CD4-positive, alpha-beta memory T cell (primary cell): ENCODE results near the gene LMTK2. TPM values are rescaled to one million over a fixed set of nuclear protein-coding genes. Genes with fewer than 3 reads are reported as not detected.
A peak's percentile ranks its signal among the peaks of the same experiment; 100 is the strongest.

ENCODE experiments used
- CTCF ChIA-PET: fragments of 350-600 bp; sonication (Branson Sonifier 250); formaldehyde crosslinking; loops from one replicate; lab custom pipeline; 2021; ENCODE audit warnings: inconsistent platforms; ENCODE audit not compliant: partially characterized antibody; lab: Charles Lee
- POLR2A ChIA-PET: fragments of 350-600 bp; sonication (Branson Sonifier 250); formaldehyde crosslinking; loops from one replicate; lab custom pipeline; 2021; ENCODE audit not compliant: partially characterized antibody; lab: Charles Lee
- DNase-seq, 5 donors: peaks; one replicate each; pipeline versions ENCODE4 v3.0.0 to v3.0.0-alpha.2; 2020 to 2022; ENCODE audit warnings: mixed read lengths in 1 of 5
- H3K27ac ChIP-seq: one replicate; pipeline ENCODE4 v1.7.0; 2013; ENCODE audit warnings: low read depth, low read length
- H3K27me3 ChIP-seq: 2 replicates; pipeline ENCODE4 v1.7.0; 2013; ENCODE audit warnings: mild to moderate bottlenecking, low read length, moderate library complexity; ENCODE audit not compliant: insufficient read depth
- H3K36me3 ChIP-seq: 2 replicates; pipeline ENCODE4 v1.7.0; 2013; ENCODE audit warnings: mild to moderate bottlenecking, low read length, moderate library complexity; ENCODE audit not compliant: insufficient read depth
- H3K4me1 ChIP-seq: 2 replicates; pipeline ENCODE4 v1.7.0; 2013; ENCODE audit warnings: mild to moderate bottlenecking, low read length, moderate library complexity; ENCODE audit not compliant: insufficient read depth
- H3K4me3 ChIP-seq, 2 donors: one replicate each; pipeline ENCODE4 v1.7.0; 2013; ENCODE audit warnings: low read length in 2 of 2, mild to moderate bottlenecking in 1 of 2
- H3K9me3 ChIP-seq, 2 donors: one replicate each; pipeline ENCODE4 v1.7.0; 2013; ENCODE audit warnings: low read length in 2 of 2, control low read depth in 1 of 2; ENCODE audit not compliant: control insufficient read depth in 1 of 2
- H3K27ac Mint-ChIP-seq, 7 donors: one replicate each; pipeline ENCODE4 v1.8.0; 2020 to 2021; ENCODE audit warnings: mixed read lengths in 7 of 7, mild to moderate bottlenecking in 6 of 7, inconsistent platforms in 3 of 7, moderate library complexity in 3 of 7
- H3K27me3 Mint-ChIP-seq, 2 donors: one replicate each; pipeline ENCODE4 v1.8.0; 2020 to 2021; ENCODE audit warnings: mixed read lengths in 2 of 2
- H3K36me3 Mint-ChIP-seq, 2 donors: one replicate each; pipeline ENCODE4 v1.8.0; 2020 to 2021; ENCODE audit warnings: mixed read lengths in 2 of 2, inconsistent platforms in 1 of 2, mild to moderate bottlenecking in 1 of 2
- H3K4me1 Mint-ChIP-seq, 4 donors: one replicate each; pipeline ENCODE4 v1.8.0; 2020 to 2021; ENCODE audit warnings: mixed read lengths in 4 of 4, mild to moderate bottlenecking in 1 of 4
- H3K4me3 Mint-ChIP-seq, 8 donors: one replicate each; pipeline ENCODE4 v1.8.0; 2020 to 2021; ENCODE audit warnings: mixed read lengths in 8 of 8, mild to moderate bottlenecking in 7 of 8, moderate library complexity in 6 of 8, inconsistent platforms in 3 of 8
- H3K9me3 Mint-ChIP-seq, 8 donors: one replicate each; pipeline ENCODE4 v1.8.0; 2020 to 2021; ENCODE audit warnings: mixed read lengths in 8 of 8, mild to moderate bottlenecking in 5 of 8, inconsistent platforms in 3 of 8, moderate library complexity in 1 of 8
- intact Hi-C: fragments of 100-400 bp; cut with micrococcal nuclease; formaldehyde crosslinking; loops from one replicate; pipeline ENCODE4 v1.15.1; 2023
- polyA plus RNA-seq, 2 donors: library from polyadenylated mRNA; unstranded; fragments of 300-500 nt; fragmentation: Illumina TruSeq; gene quantifications; one replicate each; pipeline ENCODE4 v1.2.3, GENCODE V29; 2021
- total RNA-seq, 2 experiments: library from RNA; stranded (reverse); gene quantifications; one replicate each; pipeline ENCODE4 v1.2.3, GENCODE V29; 2021

LMTK2 gene
- total and polyA plus RNA-seq, 4 experiments from 2014 or later, result 0.76 to 26.6 (median 13.7) TPM

DNA sequence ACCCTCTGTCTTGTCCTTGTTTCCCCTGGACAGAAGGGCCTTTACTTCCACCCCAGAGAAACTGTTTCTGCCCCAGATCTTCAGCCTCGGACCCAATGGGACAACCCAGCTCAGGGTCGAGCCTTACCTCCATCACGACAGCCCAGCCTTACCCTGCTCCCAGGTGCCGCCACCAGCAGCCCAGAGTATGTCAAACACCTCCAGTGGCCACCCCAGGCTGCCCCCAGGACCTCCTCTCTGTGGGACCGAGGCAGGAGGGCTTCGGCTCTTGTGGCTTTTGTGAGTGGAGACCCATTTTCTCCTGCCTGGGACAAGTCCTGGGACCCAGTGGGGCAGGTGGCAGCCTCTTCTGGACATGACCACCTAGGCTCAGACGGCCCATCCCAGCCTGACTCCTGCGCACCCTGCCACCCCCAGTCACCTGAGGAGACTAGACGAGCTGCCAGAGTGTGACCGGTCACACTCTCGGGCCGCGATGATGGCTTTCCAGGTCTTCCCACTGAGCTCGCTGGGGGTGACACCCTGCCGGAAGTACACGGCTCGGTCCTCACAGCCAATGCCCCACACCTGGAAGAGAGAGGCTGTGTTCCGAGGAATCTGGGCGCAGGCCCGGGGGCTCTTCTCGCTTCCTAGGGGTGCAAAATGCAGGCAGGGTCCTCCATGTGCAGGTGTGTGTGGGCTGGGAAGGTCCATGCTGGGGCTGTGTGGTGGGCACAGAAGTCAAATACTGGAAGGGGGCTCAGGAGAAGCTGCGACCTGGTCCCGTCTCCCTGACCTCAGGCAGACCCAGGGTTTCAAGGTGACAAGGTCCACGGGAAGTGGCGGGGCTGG lies 129.9 kb downstream of the LMTK2 start:
- Mint-ChIP-seq H3K4me1 (peaks cover 0 to 4% (median 0%) of the 10 kb centered on the region in 4 donors), H3K9me3 (no peaks in the 10 kb centered on the region), H3K36me3 (peaks cover 26 to 46% of the 10 kb centered on the region in 2 donors), H3K27ac (peak overlapping the region in 2 of 7 donors; percentile 37 to 47), H3K27me3 (no peaks in the 10 kb centered on the region), H3K4me3 (no peak overlapping the region)
- peaks cover 31% of the 10 kb centered on the region for H3K36me3 ChIP-seq
- H3K4me3 ChIP-seq, result no peak overlapping the region
- POLR2A ChIA-PET, result interaction anchor here (0.8 to 4.1 kb wide), 2 partner anchors 14 to 23 kb away, joined by 3 to 17 read pairs; partner anchors contain the start of gene TECPR1
- no peaks in the 10 kb centered on the region for H3K27me3 ChIP-seq
- no peaks in the 10 kb centered on the region for H3K4me1 ChIP-seq
- intact Hi-C loops, result no loop called here
- CTCF ChIA-PET, result no interaction called here
- H3K9me3 ChIP-seq, result no peaks in the 10 kb centered on the region
- no peak overlapping the region for H3K27ac ChIP-seq
- DNase-seq, result no peak

GRCh38 chr7:98238076-98238475 lies 131.4 kb downstream of the LMTK2 start:
- intact Hi-C loops, result no loop called here
- H3K27me3 Mint-ChIP-seq, result no peaks in the 10 kb centered on the region
- no peak for DNase-seq
- H3K9me3 Mint-ChIP-seq, result no peaks in the 10 kb centered on the region
- Histone ChIP-seq H3K4me1 (no peaks in the 10 kb centered on the region), H3K27ac (no peak overlapping the region), H3K9me3 (no peaks in the 10 kb centered on the region), H3K36me3 (peaks cover 33% of the 10 kb centered on the region), H3K27me3 (no peaks in the 10 kb centered on the region), H3K4me3 (no peak overlapping the region)
- H3K4me3 Mint-ChIP-seq, result no peak overlapping the region
- CTCF ChIA-PET, result no interaction called here
- POLR2A ChIA-PET, result no interaction called here
- H3K36me3 Mint-ChIP-seq, result peaks cover 26 to 47% of the 10 kb centered on the region in 2 donors
- no peak overlapping the region for H3K27ac Mint-ChIP-seq
- peaks cover 0 to 4% (median 0%) of the 10 kb centered on the region in 4 donors for H3K4me1 Mint-ChIP-seq

DNA sequence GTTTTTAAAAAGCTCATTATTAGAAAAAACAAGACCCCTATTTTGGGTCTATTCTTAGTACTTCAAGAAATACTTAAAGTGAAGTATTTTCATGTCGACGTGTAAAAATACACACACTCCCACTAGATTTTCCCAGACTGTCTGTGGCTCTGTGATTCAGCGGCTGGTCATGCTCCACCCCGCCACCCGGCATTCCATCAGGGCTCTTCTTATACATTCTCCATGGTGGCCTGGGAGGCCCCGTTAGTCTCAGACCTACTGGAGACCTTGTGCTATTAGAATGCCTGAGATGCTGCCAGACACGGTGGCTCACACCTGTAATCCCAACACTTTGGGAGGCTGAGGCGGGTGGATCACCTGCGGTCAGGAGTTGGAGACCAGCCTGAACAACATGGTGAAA lies 132.3 kb downstream of the LMTK2 start:
- ChIA-PET CTCF (no interaction called here), POLR2A (no interaction called here)
- Histone ChIP-seq H3K36me3 (peaks cover 35% of the 10 kb centered on the region), H3K27me3 (no peaks in the 10 kb centered on the region), H3K9me3 (no peaks in the 10 kb centered on the region), H3K4me1 (no peaks in the 10 kb centered on the region), H3K27ac (no peak overlapping the region), H3K4me3 (no peak overlapping the region)
- intact Hi-C loops, result no loop called here
- peaks cover 0 to 4% (median 0%) of the 10 kb centered on the region in 4 donors for H3K4me1 Mint-ChIP-seq
- DNase-seq, result no peak
- H3K4me3 Mint-ChIP-seq, result peak overlapping the region in 1 of 8 donors; percentile 56
- peaks cover 26 to 44% of the 10 kb centered on the region in 2 donors for H3K36me3 Mint-ChIP-seq
- no peaks in the 10 kb centered on the region for H3K27me3 Mint-ChIP-seq
- no peak overlapping the region for H3K27ac Mint-ChIP-seq
- no peaks in the 10 kb centered on the region for H3K9me3 Mint-ChIP-seq

DNA sequence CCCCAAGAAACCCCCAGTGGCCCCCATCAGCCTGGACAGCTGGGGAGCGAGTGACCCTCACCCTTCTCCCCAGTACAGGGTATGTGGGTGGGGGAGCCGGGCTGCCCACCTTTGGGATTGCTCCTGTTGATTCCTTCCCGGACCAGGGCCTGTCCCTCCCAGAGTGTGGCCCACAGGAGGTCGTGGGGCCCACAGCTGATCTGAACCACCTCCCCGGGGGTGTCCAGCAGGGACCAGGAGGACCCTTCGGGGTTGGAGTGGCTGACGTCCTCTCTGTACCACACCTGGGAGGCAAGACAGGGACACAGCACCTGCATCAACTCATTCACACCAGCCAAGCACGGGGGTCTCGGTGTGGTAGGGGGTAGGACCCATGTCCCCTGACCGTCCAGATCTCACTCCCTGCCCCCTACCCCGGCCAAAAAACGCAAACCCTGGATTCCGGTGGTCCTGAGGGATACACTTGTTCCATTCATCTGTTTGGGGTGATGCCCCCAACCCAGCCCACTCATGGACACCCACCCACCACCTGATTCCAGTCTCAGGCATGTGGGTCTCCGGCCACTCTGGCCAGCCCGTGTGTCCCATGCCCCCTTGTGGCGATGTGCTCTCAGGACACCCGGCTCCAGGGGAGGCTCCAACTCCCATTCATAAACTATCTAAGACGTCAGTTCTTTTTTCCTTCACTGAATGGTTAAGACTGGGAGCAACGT lies 134.5 kb downstream of the LMTK2 start:
- Histone ChIP-seq H3K27me3 (no peaks in the 10 kb centered on the region), H3K4me3 (no peak overlapping the region), H3K4me1 (no peaks in the 10 kb centered on the region), H3K27ac (no peak overlapping the region), H3K9me3 (no peaks in the 10 kb centered on the region), H3K36me3 (peaks cover 49% of the 10 kb centered on the region)
- H3K27me3 Mint-ChIP-seq, result no peaks in the 10 kb centered on the region
- peak overlapping the region in 1 of 7 donors; percentile 47 for H3K27ac Mint-ChIP-seq
- peak in 2 of 5 donors; percentile 15 for DNase-seq
- H3K4me1 Mint-ChIP-seq, result peaks cover 0 to 12% (median 2%) of the 10 kb centered on the region in 4 donors
- ChIA-PET CTCF (interaction anchor here (1.0 to 2.7 kb wide), 2 partner anchors 9 to 61 kb away, joined by 3 to 14 read pairs; no protein-coding TSS in a partner anchor), POLR2A (no interaction called here)
- no peak overlapping the region for H3K4me3 Mint-ChIP-seq
- intact Hi-C loops, result no loop called here
- H3K36me3 Mint-ChIP-seq, result peaks cover 18 to 46% of the 10 kb centered on the region in 2 donors
- no peaks in the 10 kb centered on the region for H3K9me3 Mint-ChIP-seq

GRCh38 chr7:98241674-98242241 lies 135.1 kb downstream of the LMTK2 start:
- Histone ChIP-seq H3K4me3 (no peak overlapping the region), H3K4me1 (no peaks in the 10 kb centered on the region), H3K9me3 (no peaks in the 10 kb centered on the region), H3K36me3 (peaks cover 49% of the 10 kb centered on the region), H3K27me3 (no peaks in the 10 kb centered on the region), H3K27ac (no peak overlapping the region)
- H3K27ac Mint-ChIP-seq, result no peak overlapping the region
- POLR2A ChIA-PET, result no interaction called here
- no peak for DNase-seq
- CTCF ChIA-PET, result interaction anchor here (2.7 kb wide), 1 partner anchor 9 kb away, joined by 14 read pairs; no protein-coding TSS in a partner anchor
- H3K36me3 Mint-ChIP-seq, result peaks cover 18 to 44% of the 10 kb centered on the region in 2 donors
- peaks cover 0 to 16% (median 2%) of the 10 kb centered on the region in 4 donors for H3K4me1 Mint-ChIP-seq
- H3K9me3 Mint-ChIP-seq, result no peaks in the 10 kb centered on the region
- intact Hi-C loops, result no loop called here
- no peaks in the 10 kb centered on the region for H3K27me3 Mint-ChIP-seq
- H3K4me3 Mint-ChIP-seq, result no peak overlapping the region

DNA sequence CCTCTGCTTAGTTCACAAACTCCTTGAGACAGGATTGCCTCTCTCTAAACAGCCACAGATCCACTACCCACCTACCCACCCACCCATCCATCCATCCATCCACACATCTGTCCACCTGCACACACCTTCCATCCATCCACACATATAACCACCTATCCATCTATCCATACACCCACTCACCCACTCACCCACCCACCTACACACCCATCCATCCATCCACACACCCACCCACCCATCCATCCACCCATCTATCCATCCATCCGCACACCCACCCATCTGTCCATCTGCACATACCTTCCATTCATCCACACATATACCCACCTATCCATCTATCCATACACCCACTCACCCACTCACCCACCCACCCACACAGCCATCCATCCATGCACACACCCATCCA lies 135.7 kb downstream of the LMTK2 start:
- no peaks in the 10 kb centered on the region for H3K27me3 ChIP-seq
- no peak overlapping the region for H3K4me3 ChIP-seq
- H3K4me1 ChIP-seq, result peaks cover 6% of the 10 kb centered on the region
- Mint-ChIP-seq H3K9me3 (no peaks in the 10 kb centered on the region), H3K27ac (no peak overlapping the region), H3K4me1 (peaks cover 1 to 19% (median 4%) of the 10 kb centered on the region in 4 donors), H3K36me3 (peaks cover 18 to 43% of the 10 kb centered on the region in 2 donors), H3K4me3 (no peak overlapping the region), H3K27me3 (no peaks in the 10 kb centered on the region)
- DNase-seq, result no peak
- intact Hi-C loops, result no loop called here
- no peaks in the 10 kb centered on the region for H3K9me3 ChIP-seq
- peaks cover 49% of the 10 kb centered on the region for H3K36me3 ChIP-seq
- ChIA-PET POLR2A (no interaction called here), CTCF (interaction anchor here (2.7 kb wide), 1 partner anchor 8 kb away, joined by 14 read pairs; no protein-coding TSS in a partner anchor)
- no peak overlapping the region for H3K27ac ChIP-seq

DNA sequence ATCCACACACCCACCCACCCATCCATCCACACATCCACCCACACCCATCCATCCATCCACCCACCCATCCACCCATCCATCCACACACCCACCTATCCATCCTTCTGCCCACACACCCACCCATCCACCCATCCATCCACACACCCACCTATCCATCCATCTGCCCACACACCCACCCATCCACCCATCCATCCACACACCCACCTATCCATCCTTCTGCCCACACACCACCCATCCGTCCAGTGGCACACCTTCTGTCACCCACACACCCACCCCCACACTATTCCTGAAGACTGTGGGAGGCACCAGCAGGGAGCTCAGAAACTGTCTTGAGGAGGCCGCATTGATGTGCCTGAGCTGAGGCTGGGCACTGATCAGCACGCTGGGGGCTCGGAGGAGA lies 136.3 kb downstream of the LMTK2 start:
- intact Hi-C loops, result no loop called here
- peaks cover 2 to 22% (median 7%) of the 10 kb centered on the region in 4 donors for H3K4me1 Mint-ChIP-seq
- no peak overlapping the region for H3K27ac ChIP-seq
- peaks cover 12% of the 10 kb centered on the region for H3K4me1 ChIP-seq
- ChIA-PET CTCF (no interaction called here), POLR2A (no interaction called here)
- no peaks in the 10 kb centered on the region for H3K27me3 Mint-ChIP-seq
- no peak overlapping the region for H3K4me3 ChIP-seq
- H3K4me3 Mint-ChIP-seq, result no peak overlapping the region
- peaks cover 48% of the 10 kb centered on the region for H3K36me3 ChIP-seq
- H3K27ac Mint-ChIP-seq, result no peak overlapping the region
- H3K9me3 ChIP-seq, result no peaks in the 10 kb centered on the region
- no peaks in the 10 kb centered on the region for H3K9me3 Mint-ChIP-seq
- no peaks in the 10 kb centered on the region for H3K27me3 ChIP-seq
- peaks cover 19 to 40% of the 10 kb centered on the region in 2 donors for H3K36me3 Mint-ChIP-seq
- no peak for DNase-seq
